HepG2 (cell line): Measurements from ENCODE around the gene FGFR1OP2. TPM values are rescaled to one million over a fixed set of nuclear protein-coding genes. Genes with fewer than 3 reads are reported as not detected.

ENCODE experiments used
- GATAD1 ChIP-seq: IDR thresholded peaks from 2 replicates; pipeline ENCODE4 v1.6.1; 2016; ENCODE audit warnings: missing genetic modification reagents, missing compliant biosample characterization
- KLF13 ChIP-seq: sonication (generic); formaldehyde crosslinking; IDR thresholded peaks from 2 replicates; pipeline ENCODE4 v1.4.0; 2020; ENCODE audit warnings: mild to moderate bottlenecking, missing genetic modification reagents
- LRRFIP1 ChIP-seq: sonication (generic); formaldehyde crosslinking; conservative IDR thresholded peaks from 2 replicates; pipeline ENCODE4 v1.4.0; 2020; ENCODE audit warnings: missing genetic modification reagents
- MTERF4 ChIP-seq: sonication (generic); formaldehyde crosslinking; IDR thresholded peaks from 2 replicates; pipeline ENCODE4 v1.8.0; 2023; ENCODE audit warnings: mild to moderate bottlenecking, missing genetic modification reagents
- PATZ1 ChIP-seq: sonication (generic); formaldehyde crosslinking; IDR thresholded peaks from 2 replicates; pipeline ENCODE4 v1.4.0; 2020; ENCODE audit warnings: missing genetic modification reagents
- PCBP1 ChIP-seq: fragments of 200-400 bp; formaldehyde crosslinking; IDR thresholded peaks from 2 replicates; pipeline ENCODE4 v1.6.1; 2017; ENCODE audit warnings: mild to moderate bottlenecking, low read depth, low read length, borderline replicate concordance
- PRDM4 ChIP-seq: sonication (generic); formaldehyde crosslinking; IDR thresholded peaks from 2 replicates; pipeline ENCODE4 v1.9.0; 2021; ENCODE audit warnings: missing genetic modification reagents, borderline replicate concordance
- RARA ChIP-seq: IDR thresholded peaks from 2 replicates; pipeline ENCODE4 v1.6.1; 2016; ENCODE audit warnings: missing genetic modification reagents, missing compliant biosample characterization
- REST ChIP-seq, 2 experiments: IDR thresholded peaks; 2 replicates each; pipeline ENCODE4 v1.6.1; 2011 to 2012; ENCODE audit warnings: low read length in 2 of 2, borderline replicate concordance in 1 of 2, low read depth in 1 of 2, mild to moderate bottlenecking in 1 of 2, moderate library complexity in 1 of 2
- ZBTB42 ChIP-seq: sonication (generic); formaldehyde crosslinking; IDR thresholded peaks from 2 replicates; pipeline ENCODE4 v1.5.0; 2020; ENCODE audit warnings: mild to moderate bottlenecking, missing genetic modification reagents
- ZC3H4 ChIP-seq: sonication (generic); formaldehyde crosslinking; IDR thresholded peaks from 2 replicates; pipeline ENCODE4 v1.4.0; 2020; ENCODE audit warnings: missing genetic modification reagents, borderline replicate concordance
- ZNF260 ChIP-seq: sonication (generic); formaldehyde crosslinking; IDR thresholded peaks from 2 replicates; pipeline ENCODE4 v1.4.0; 2020; ENCODE audit warnings: missing genetic modification reagents, low read depth, mild to moderate bottlenecking, borderline replicate concordance
- ZNF326 ChIP-seq: sonication (generic); formaldehyde crosslinking; IDR thresholded peaks from 2 replicates; pipeline ENCODE4 v1.4.0; 2020; ENCODE audit warnings: missing genetic modification reagents, borderline replicate concordance
- ZNF362 ChIP-seq: sonication (generic); formaldehyde crosslinking; IDR thresholded peaks from 2 replicates; pipeline ENCODE4 v1.4.0; 2020; ENCODE audit warnings: missing genetic modification reagents, mild to moderate bottlenecking, borderline replicate concordance
- polyA plus RNA-seq, 8 experiments: library from polyadenylated mRNA; depleted of rRNA in 3 of 8; stranded (reverse) in 7 of 8; unstranded in 1 of 8; fragments of >200 nt; fragmentation: Illumina TruSeq in 4 of 8; extraction: Trizol in 4 of 8; gene quantifications; 2 replicates each; pipeline versions ENCODE4 v1.2.1 to v1.2.3, GENCODE V29; 2011 to 2016; ENCODE audit warnings: low read depth in 4 of 8, missing spikeins in 1 of 8, mixed read lengths in 1 of 8; ENCODE audit not compliant: insufficient read depth in 1 of 8
- total RNA-seq, 5 experiments: library from RNA; depleted of rRNA; stranded (reverse); fragments of >200 nt; fragmentation: Illumina TruSeq; extraction: Trizol; gene quantifications; 2 replicates each; pipeline ENCODE4 v1.2.3, GENCODE V29; 2016; ENCODE audit warnings: low read depth in 1 of 5

The FGFR1OP2 gene
- total and polyA plus RNA-seq, 2 of the 13 experiments (the other 11 are each of a cell fraction or from before 2014, with no cell fraction given), result 18.3 to 38.1 TPM

- TF ChIP-seq PRDM4 (CRISPR knock-in tag), result no peak
- TF ChIP-seq ZNF326 (CRISPR knock-in tag), result no peak
- TF ChIP-seq ZC3H4, result no peak
- TF ChIP-seq ZBTB42 (CRISPR knock-in tag), result no peak
- TF ChIP-seq PATZ1, result peak; percentile 62; the same call in 1 of the 2 replicates
- TF ChIP-seq GATAD1 (CRISPR knock-in tag), result peak; percentile 71; the same call in 1 of the 2 replicates
- TF ChIP-seq REST (IDR thresholded peaks at IDR 0.05; ENCODE audit: borderline replicate concordance in 1 of 2, low read depth in 1 of 2, low read length in 2 of 2), result no peak
- TF ChIP-seq PCBP1, result no peak; the same call in 1 of the 2 replicates
- TF ChIP-seq MTERF4 (CRISPR knock-in tag), result 0 out of 2 replicates have a peak, but pooled peaks have one; percentile 33
- no peak for TF ChIP-seq KLF13
- TF ChIP-seq ZNF362, result peak; percentile 96
- no peak for TF ChIP-seq ZNF260
- peak; percentile 24; the same call in 1 of the 2 replicates for TF ChIP-seq RARA
- TF ChIP-seq LRRFIP1 (CRISPR knock-in tag), result no peak
Observed at GRCh38 chr12:26937863-26938700, at the start of gene FGFR1OP2, which contains the start of gene INTS13 (continued).
